Measurements from ENCODE around the gene BCAS3.

The BCAS3 gene

GRCh38 chr17:61328351-61328750, 650.7 kb downstream of the BCAS3 start:
- no peak for DNase-seq

DNA sequence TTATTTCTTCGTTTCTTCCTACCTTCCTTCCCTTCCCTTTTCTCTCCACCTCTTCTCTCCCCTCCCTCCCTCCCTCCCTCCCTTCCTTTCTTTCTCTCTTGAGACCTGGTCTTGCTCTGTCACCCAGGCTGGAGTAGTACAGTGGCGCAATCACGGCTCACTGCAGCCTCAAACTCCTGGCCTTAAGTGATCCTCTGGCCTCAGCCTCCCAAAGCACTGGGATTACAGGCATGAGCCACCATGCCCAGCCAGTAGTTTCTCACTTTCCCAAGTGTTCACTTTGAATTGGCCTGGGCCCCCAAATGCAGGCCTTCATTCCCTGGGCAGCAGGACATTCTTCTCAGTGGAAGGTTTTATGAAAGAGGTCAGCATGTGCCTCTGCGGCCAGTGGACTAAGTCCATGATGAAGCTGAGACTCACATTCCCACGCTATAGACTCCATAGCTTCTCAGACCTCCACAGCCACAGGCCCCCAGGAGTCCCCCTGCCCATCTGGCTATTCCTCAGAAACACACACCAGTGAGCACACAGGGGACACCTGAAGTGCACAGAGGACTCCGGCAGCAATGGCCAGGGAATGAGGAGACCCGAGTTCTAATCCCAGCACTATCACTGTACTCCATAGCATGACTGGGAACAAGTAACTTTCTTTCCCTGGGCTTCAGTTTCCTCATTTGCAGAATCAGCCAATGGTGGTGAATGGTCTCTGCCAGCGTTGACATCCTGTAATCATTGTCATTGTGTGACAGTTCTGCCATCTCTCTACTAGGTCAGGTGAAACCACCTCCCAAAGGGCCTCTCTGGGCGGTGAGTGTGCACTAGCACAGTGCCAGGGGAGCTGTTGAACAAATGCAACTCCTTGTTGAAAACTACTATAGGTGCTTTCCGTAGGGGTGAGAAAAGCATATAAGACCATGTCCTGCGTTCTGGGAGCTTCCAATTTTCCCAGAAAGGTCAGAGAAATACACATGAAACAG, 652.8 kb downstream of the BCAS3 start:
- no peak for DNase-seq

- no peak for DNase-seq
These were observed 653.5 kb downstream of the BCAS3 start for GRCh38 chr17:61331178-61331577.

DNA sequence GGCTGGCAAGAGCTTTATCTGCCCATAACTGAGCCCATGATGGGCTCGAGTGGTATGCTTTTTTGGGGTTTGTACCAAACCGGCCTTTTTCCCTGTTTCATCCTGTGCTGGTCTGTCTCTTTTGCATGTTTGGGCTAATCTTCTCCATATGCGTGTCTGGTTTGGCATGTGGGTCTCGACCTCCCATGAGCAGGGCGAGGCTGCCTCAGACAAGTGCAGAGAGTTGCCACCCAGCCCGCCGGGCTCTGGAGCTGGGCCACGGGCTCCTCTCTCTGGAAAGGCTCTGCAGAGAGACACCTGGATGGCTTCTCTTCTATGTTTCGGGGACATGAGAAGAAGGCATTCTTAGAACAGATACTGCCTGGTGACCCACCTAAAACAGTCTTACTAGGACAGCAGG, 654.2 kb downstream of the BCAS3 start:
- no peak for DNase-seq

DNA sequence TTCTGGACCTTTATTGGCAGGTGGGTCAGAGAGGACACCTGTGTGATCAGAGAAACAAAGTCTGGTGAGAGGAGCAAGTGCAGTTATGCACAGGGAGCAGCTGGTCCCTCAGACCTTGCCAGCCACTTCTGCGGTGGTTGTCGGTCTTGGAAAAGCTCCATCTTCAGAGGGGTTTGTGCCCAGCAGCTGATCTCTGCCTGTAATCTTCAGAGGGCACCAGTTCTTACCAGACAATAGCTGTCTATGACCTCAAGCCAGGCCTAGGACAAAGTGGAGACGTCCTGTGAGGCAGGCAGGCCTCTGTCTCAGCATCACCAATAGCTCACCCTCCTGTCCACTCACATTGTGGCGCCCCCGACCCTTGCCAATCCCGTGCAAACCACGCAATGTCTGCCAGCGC, 655.5 kb downstream of the BCAS3 start:
- no peak for DNase-seq

DNA sequence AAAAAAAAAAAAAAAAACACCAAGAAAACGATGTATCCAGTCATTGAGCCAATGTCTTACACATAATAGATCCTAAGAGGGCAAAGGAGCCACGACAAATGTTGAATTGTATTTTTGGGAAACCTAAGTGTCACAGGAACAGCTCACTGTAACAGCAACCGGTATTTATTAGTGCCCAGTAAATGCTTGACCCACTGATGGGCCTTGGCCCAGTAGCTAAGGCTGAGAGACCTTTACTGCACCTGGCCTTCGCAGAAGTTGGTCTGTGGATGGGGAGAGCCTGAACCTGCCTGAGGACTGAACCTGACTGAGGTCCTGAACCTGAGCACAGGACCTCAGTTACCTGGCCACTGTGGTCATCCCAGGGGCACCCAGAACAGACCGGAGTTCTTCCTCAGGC, 657.0 kb downstream of the BCAS3 start:
- no peak for DNase-seq

GRCh38 chr17:61335105-61335844, 657.6 kb downstream of the BCAS3 start:
- DNase-seq: no peak

DNA sequence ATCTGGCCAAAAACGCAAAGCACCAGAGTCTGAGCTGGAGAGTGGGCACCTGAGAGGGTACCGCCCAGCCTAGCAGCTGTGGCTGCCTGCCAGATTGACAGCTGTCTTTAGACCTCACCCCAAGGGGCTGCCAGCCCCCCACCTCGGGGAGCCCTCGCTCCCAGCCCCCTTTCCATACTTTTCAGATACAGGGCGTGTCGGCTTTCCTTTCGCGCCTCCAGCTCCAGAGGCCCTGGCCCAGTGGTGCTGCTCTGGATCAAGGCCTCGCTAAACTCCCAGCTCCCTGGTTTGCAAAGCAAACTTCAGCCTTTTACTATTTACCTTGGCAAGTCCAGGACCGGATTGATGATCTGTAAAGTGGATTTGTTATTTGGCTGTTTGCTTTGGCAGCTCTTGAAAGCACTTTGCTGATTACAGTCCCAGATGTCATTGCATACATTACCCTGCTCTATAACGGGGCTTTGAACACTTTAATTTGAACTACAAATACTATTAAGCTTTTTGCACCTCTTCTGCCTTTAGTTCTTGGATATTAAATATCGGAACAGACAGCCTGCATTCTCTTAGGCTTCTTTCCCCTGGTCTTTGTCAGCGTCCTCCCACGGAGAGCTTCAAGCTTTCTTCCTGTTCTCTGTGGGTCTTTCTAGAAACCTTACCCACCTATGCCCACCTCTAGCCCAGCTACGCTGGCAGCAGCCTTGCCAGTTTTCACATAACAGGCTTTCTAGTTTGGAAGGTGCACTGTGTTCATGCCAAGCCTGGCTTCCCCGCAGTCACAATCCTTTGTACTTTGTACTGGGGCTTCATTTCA, 658.4 kb downstream of the BCAS3 start:
- DNase-seq: no peak

GRCh38 chr17:61337290-61337689, 659.6 kb downstream of the BCAS3 start:
- DNase-seq: no peak

GRCh38 chr17:61338000-61338798, 660.5 kb downstream of the BCAS3 start:
- no peak for DNase-seq

DNA sequence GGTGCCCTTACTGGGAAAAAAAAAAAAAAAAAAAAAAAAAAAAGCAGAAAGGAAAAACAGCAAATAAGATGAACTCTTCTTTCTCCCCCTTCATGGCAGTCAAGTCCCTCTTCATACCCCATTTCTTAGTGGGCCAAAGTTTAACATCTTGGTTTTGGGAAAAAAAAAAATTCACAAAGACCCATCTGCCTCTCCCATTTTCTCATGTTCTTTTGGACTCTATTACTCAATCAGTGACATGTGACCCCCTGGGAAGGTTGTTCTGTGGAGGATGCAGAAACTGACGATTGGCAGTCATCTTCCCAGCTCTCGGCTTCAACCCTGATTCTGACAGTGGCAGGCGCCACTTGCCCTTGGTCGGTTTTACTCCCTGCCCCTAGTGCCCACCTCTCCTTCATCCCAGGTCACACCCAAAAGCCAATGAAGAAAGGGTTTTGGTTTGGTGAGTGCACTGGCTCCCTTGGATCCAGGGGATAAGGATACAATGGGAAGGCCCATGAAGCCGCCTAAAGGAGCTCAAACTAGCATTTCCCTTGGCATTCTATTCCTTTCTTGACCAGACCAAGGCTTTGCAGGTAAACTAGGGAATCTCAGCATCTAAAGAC, 661.3 kb downstream of the BCAS3 start:
- DNase-seq: no peak

GRCh38 chr17:61340431-61341209, 663.0 kb downstream of the BCAS3 start:
- no peak for DNase-seq

- DNase-seq: no peak
These were observed 665.9 kb downstream of the BCAS3 start for GRCh38 chr17:61343576-61343975.

GRCh38 chr17:61345061-61345460, 667.4 kb downstream of the BCAS3 start:
- DNase-seq: no peak

- no peak for DNase-seq
These were observed 668.4 kb downstream of the BCAS3 start for GRCh38 chr17:61345825-61346666.

GRCh38 chr17:61349350-61349749, 671.7 kb downstream of the BCAS3 start:
- no peak for DNase-seq

DNA sequence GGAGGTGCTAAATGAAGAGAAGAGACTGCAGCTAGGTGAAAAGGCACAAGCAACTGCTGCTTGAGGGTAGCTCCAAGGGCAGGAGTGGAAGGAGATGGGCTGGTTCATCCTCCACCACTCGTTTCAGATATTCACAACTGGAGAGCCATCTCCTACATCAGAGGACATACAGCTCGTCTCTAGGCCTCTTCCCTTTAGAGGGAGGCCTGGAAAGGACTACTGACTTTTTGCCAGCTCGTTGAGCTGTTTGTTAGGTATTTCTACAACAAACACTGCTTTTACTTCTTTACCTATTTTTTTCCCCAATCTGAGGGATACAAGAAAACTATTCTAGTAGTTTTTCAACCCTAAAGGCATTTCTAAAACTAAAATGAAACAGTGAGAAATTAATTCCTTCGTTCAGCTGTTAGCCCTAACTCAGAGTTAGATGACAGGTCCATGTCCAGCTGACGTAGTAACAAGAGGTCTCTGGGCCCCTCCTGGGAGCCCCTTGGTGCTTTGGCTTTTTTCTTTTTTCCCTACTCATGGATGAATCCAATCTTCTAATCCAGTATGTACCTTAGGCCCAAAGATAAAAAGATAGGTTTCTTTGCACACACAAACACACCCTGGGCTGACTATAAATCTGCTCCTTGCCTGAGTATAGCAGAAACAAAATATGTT, 674.2 kb downstream of the BCAS3 start:
- no peak for DNase-seq

GRCh38 chr17:61352408-61352770, 674.7 kb downstream of the BCAS3 start:
- DNase-seq: no peak

DNA sequence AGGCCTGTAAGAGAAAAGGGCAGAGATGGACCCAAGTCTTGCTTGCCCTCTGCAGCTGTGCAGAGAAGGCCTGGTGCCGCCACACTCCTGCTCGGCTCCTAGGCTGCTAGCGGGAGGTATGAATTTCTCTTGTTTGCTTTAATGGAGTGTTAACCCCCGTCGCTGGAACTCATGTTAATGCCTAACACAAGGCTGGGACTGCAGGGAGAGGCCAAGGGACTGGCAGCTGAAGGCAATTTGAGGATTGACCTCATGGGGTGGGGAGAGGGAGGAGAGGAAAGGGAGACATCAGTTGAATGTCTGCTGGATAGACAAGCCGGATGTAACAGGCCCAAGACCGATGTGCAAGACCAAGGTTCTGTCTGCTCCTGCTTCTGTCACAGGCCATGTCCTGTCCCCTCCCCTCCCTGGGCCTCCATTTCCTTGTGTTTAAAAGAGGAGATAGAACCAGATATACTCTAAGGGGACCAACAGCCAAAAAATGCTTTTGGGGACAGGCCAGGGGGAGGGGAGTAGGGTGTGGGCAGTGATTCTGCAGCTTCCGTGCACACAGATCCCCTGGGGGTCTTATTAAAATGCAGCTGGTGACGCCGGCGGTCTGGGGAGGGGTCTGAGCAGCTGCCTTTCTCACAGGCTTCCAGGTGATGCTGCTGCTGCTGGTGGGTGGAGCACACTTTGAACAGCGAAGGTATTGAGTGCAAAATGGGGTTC, 675.3 kb downstream of the BCAS3 start:
- DNase-seq: no peak

Measured in activated CD8-positive, alpha-beta memory T cell treated with anti-CD3 and anti-CD28 coated beads, Interleukin-2, amount 50 U/mL, for 48 hours (primary cell).